Ishikawa (cell line): Measurements from ENCODE around the gene ZNF175.

Experiments used
- CREB1 ChIP-seq: IDR thresholded peaks from 2 replicates; pipeline ENCODE4 v1.6.1; 2012; ENCODE audit warnings: low read depth
- EP300 ChIP-seq: IDR thresholded peaks from 2 replicates; pipeline ENCODE4 v1.6.1; 2012; ENCODE audit warnings: borderline replicate concordance
- FOXM1 ChIP-seq: IDR thresholded peaks from 2 replicates; pipeline ENCODE4 v1.6.1; 2012; ENCODE audit warnings: low read depth, borderline replicate concordance
- MAX ChIP-seq: IDR thresholded peaks from 2 replicates; pipeline ENCODE4 v1.6.1; 2012
- NFIC ChIP-seq: IDR thresholded peaks from 2 replicates; pipeline ENCODE4 v1.6.1; 2012
- RAD21 ChIP-seq: IDR thresholded peaks from 2 replicates; pipeline ENCODE4 v1.6.1; 2012; ENCODE audit warnings: low read depth
- TEAD4 ChIP-seq: IDR thresholded peaks from 2 replicates; pipeline ENCODE4 v1.6.1; 2012
- USF1 ChIP-seq: IDR thresholded peaks from 2 replicates; pipeline ENCODE4 v1.6.1; 2012
- YY1 ChIP-seq: IDR thresholded peaks from 2 replicates; pipeline ENCODE4 v1.6.1; 2012; ENCODE audit warnings: low read depth
- ZBTB7A ChIP-seq: IDR thresholded peaks from 2 replicates; pipeline ENCODE4 v1.6.1; 2012; ENCODE audit warnings: low read depth
- TF ChIP-seq, protein P1 (sequence below): IDR thresholded peaks from 2 replicates; pipeline ENCODE4 v1.6.1; 2012; ENCODE audit warnings: low read depth, mild to moderate bottlenecking

DNA sequence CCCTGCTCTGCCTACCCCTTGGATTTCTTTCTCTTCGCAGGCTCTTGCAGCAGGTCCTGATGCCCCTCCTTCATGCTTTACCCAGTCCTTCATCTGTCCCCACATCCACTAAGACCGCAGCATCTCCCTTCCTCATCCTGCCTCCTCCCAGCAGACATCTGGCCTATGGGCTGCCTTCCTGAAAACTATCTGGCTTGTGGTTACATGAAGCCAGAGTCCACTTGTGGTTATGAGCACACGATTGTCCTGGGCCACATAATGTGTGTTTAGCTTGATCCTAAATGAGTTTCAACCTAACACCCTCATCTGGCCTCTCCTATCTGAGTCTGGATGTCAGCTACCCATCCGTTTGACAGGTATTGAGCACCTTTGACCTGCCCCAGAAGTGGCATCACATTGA is 5.5 kb upstream of the ZNF175 start:
- TF ChIP-seq CREB1 (no peak), NFIC (no peak), MAX (no peak), ZBTB7A (no peak), EP300 (no peak), RAD21 (no peak), USF1 (no peak), YY1 (no peak), FOXM1 (no peak), TEAD4 (no peak)
- TF ChIP-seq, protein P1, sequence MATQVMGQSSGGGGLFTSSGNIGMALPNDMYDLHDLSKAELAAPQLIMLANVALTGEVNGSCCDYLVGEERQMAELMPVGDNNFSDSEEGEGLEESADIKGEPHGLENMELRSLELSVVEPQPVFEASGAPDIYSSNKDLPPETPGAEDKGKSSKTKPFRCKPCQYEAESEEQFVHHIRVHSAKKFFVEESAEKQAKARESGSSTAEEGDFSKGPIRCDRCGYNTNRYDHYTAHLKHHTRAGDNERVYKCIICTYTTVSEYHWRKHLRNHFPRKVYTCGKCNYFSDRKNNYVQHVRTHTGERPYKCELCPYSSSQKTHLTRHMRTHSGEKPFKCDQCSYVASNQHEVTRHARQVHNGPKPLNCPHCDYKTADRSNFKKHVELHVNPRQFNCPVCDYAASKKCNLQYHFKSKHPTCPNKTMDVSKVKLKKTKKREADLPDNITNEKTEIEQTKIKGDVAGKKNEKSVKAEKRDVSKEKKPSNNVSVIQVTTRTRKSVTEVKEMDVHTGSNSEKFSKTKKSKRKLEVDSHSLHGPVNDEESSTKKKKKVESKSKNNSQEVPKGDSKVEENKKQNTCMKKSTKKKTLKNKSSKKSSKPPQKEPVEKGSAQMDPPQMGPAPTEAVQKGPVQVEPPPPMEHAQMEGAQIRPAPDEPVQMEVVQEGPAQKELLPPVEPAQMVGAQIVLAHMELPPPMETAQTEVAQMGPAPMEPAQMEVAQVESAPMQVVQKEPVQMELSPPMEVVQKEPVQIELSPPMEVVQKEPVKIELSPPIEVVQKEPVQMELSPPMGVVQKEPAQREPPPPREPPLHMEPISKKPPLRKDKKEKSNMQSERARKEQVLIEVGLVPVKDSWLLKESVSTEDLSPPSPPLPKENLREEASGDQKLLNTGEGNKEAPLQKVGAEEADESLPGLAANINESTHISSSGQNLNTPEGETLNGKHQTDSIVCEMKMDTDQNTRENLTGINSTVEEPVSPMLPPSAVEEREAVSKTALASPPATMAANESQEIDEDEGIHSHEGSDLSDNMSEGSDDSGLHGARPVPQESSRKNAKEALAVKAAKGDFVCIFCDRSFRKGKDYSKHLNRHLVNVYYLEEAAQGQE = no peak
